ENCODE measurements around the gene NRF1. TPM values are rescaled to one million over a fixed set of nuclear protein-coding genes. Genes with fewer than 3 reads are reported as not detected.
"Not testable (repeated sequence)": the region's sequence is repeated elsewhere in the genome, so short reads cannot be mapped to it uniquely, and the experiment has no call there.

NRF1 gene
- total RNA-seq, 2 donors from 2014 or later: 15.3 to 22.5 TPM

DNA sequence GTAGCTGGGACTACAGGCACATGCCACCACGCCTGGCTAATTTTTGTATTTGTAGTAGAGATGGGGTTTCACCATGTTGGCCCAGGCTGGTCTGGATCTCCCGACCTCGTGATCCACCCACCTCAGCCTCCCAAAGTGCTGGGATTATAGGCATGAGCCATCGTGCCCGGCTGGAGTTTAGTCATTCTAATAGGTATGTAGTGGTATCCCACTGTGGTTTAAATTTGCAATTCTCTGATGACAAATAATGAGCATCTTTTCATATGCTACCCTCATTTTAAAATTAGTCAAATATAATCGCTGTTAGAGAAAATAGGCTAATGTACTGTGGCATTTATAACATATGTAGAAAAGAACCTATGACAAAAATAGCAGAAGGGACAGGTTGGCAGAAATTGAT lies 15.1 kb upstream of the NRF1 start:
- not testable (repeated sequence) for H3K27me3 Mint-ChIP-seq; H3K9me3 Mint-ChIP-seq; ATAC-seq (replicated peaks); H3K36me3 Mint-ChIP-seq (ENCODE audit: low read depth); H3K4me1 Mint-ChIP-seq; H3K27ac Mint-ChIP-seq; H3K4me3 Mint-ChIP-seq

DNA sequence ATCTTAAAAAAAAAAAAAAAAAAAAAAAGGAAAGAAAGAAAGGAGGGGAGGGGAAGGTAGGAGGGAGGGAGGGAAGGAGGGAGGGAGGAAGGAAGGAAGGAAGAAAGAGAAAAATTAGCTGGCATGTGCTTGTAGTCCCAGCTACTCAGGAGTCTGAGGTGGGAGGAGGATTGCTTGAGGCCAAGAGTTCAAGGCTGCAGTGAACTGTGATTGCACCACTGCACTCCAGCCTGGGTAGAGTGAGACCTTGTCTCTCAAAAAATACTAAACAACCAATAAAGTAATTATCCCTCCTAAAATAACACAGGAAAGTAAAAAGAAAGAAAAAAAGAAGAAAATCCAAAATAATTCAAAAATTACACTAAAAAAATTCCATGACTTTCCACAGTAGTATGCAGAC lies 13.8 kb upstream of the NRF1 start:
- no peaks in the 10 kb centered on the region for H3K9me3 Mint-ChIP-seq
- no peak for ATAC-seq (replicated peaks)
- no peak overlapping the region for H3K27ac Mint-ChIP-seq
- H3K27me3 Mint-ChIP-seq: no peaks in the 10 kb centered on the region
- H3K4me1 Mint-ChIP-seq: peaks cover 5% of the 10 kb centered on the region
- H3K4me3 Mint-ChIP-seq: no peak overlapping the region
- H3K36me3 Mint-ChIP-seq (ENCODE audit: low read depth): no peaks in the 10 kb centered on the region

DNA sequence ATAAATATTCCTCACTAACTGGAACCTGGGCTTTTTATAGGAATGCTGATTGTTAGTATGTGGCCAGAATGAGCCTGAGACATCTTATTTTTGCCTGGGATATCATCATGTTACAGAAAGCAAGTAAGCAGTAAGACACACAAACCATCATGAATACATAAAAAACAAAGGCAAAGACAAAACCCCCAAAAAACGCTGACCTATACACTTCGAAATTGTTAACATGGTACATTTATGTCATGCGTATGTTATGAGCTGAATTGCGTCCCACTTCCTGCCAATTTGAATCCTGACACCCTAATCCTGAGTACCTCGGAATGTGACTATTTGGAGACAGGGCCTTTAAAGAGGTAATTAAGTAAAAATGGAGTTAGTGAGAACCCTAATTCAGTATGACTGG lies 12.3 kb upstream of the NRF1 start:
- Mint-ChIP-seq H3K27me3 (no peaks in the 10 kb centered on the region), H3K4me3 (no peak overlapping the region), H3K9me3 (no peaks in the 10 kb centered on the region), H3K4me1 (peaks cover 8% of the 10 kb centered on the region), H3K27ac (no peak overlapping the region), H3K36me3 (ENCODE audit: low read depth) (no peaks in the 10 kb centered on the region)
- ATAC-seq (replicated peaks): no peak

DNA sequence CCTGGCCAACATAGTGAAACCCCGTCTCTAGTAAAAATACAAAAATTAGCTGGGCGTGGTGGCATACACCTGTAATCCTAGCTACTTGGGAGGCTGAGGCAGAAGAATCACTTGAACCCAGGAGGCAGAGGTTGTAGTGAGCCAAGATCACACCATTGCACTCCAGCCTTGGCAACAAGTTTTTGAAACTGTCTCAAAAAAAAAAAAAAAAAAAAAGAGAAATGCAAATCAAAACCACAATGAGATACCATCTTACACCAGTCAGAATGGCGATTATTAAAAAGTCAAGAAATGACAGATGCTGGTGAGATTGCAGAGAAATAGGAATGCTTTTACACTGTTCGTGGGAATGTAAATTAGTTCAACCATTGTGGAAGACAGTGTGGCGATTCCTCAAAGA lies 7.9 kb upstream of the NRF1 start:
- peaks cover 28% of the 10 kb centered on the region for H3K4me1 Mint-ChIP-seq

DNA sequence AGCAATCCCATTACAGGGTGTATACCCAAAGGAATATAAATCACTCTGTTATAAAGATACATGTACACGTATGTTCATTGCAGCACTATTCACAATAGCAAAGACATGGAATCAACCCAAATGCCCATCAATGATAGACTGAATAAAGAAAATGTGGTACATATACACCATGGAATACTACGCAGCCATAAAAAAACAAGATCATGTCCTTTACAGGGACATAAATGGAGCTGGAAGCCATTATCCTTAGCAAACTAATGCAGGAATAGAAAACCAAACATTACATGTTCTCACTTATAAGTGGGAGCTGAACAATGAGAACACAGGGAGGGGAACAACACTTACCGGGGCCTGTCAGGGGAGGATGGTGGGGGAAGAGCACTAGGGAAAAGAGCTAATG lies 7.5 kb upstream of the NRF1 start:
- not testable (repeated sequence) for H3K27me3 Mint-ChIP-seq; H3K27ac Mint-ChIP-seq; ATAC-seq (replicated peaks); H3K9me3 Mint-ChIP-seq; H3K4me3 Mint-ChIP-seq
- Mint-ChIP-seq H3K4me1 (peaks cover 30% of the 10 kb centered on the region), H3K36me3 (ENCODE audit: low read depth) (peaks cover 20% of the 10 kb centered on the region)

More for the DNA sequence above, 7.9 kb upstream of the NRF1 start:
- H3K27me3 Mint-ChIP-seq, H3K27ac Mint-ChIP-seq, H3K4me3 Mint-ChIP-seq, H3K9me3 Mint-ChIP-seq: not testable (repeated sequence)
- ATAC-seq (replicated peaks): peak; percentile 42
- peaks cover 16% of the 10 kb centered on the region for H3K36me3 Mint-ChIP-seq (ENCODE audit: low read depth)

DNA sequence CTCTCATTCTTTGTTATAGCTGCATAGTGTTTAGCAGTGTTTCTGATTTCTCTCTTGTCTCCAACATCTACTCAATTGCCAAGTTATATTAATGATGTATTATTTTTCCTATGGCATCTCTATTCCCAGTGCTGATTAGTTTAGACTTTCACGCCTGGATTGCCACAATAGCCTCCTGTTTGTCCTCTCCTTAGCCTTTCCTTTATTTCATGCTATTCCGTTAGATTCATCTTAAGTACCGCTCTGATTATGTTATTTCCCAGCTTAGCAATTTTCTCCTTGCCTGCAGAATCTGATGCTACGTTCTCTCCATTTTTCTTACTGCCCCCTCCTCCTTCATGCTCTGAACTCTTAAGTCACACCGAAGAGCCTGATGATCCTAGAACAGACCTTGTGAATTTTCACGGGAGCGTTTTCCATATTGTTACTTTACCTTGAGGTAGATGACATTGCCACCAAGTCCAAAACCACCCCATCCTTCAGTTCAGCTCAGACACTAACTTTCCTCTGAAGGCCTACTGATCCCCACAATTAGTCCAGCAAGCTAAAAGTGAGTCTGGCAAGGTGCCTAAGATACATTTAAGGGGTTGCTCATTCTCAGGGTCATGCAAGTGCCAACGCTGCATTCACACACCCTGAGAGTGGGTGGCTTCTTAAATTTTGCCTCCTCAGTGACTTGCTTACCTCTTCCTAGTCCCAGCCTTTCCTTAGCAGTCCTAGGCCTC lies 6.6 kb upstream of the NRF1 start:
- no peaks in the 10 kb centered on the region for H3K27me3 Mint-ChIP-seq
- no peaks in the 10 kb centered on the region for H3K9me3 Mint-ChIP-seq
- no peak for ATAC-seq (replicated peaks)
- H3K27ac Mint-ChIP-seq: peak overlapping the region; percentile 17
- H3K4me1 Mint-ChIP-seq: peaks cover 39% of the 10 kb centered on the region
- H3K36me3 Mint-ChIP-seq (ENCODE audit: low read depth): peaks cover 28% of the 10 kb centered on the region
- no peak overlapping the region for H3K4me3 Mint-ChIP-seq

DNA sequence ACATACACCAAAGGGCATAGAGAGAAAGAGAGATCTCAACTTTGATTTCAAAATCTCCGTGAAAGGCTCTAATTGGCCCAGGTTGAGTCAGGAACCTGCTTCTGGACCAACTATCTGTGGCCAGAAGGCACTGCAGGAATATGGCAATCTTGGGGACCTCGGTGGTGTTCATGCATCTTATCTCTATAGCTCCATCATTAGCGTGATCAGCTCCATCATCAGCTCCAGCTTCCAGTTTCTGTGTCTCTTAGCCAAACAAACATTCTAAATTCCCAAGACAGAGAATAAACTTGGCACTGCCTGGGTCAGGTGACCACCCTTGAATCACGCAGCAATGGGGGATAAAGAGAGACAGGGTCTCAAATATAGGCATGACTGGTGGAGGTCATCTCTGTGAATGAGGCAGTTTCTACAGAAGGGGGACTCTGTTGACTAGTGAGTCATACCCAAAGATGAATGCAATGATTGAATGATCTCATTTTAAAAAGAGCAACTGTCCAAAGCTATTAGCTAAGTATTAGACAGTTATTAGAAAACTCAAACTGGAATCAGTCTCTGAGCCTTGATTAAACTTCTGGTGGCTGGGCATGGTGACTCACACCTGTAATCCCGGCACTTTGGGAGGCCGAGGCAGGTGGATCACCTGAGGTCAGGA lies 5.4 kb upstream of the NRF1 start:
- no peaks in the 10 kb centered on the region for H3K27me3 Mint-ChIP-seq
- H3K27ac Mint-ChIP-seq: no peak overlapping the region
- H3K4me1 Mint-ChIP-seq: peaks cover 36% of the 10 kb centered on the region
- peaks cover 30% of the 10 kb centered on the region for H3K36me3 Mint-ChIP-seq (ENCODE audit: low read depth)
- H3K4me3 Mint-ChIP-seq: no peak overlapping the region
- no peak for ATAC-seq (replicated peaks)
- H3K9me3 Mint-ChIP-seq: no peaks in the 10 kb centered on the region

DNA sequence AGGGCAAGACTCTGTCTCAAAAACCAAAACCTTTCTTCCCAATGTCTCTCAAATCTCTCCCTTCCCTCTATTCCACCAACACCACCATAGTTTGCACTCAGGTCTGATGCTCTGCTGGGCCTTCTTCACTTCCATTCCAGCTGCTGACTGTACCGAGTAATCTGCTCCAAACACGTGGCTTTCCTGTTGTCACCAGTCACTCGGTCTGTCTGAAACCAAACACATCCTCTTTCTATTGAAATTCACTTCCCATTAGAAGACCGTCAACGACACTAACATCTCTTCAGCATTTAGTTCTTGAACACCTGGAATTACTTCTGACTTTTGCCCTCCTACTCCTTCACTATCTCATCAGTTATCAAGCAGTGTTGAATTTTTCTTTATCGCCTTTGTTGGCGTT lies 4.7 kb upstream of the NRF1 start:
- Mint-ChIP-seq H3K27ac (peak overlapping the region; percentile 5), H3K36me3 (ENCODE audit: low read depth) (peaks cover 30% of the 10 kb centered on the region), H3K9me3 (no peaks in the 10 kb centered on the region), H3K27me3 (no peaks in the 10 kb centered on the region), H3K4me1 (peaks cover 36% of the 10 kb centered on the region), H3K4me3 (no peak overlapping the region)
- ATAC-seq (replicated peaks): no peak

DNA sequence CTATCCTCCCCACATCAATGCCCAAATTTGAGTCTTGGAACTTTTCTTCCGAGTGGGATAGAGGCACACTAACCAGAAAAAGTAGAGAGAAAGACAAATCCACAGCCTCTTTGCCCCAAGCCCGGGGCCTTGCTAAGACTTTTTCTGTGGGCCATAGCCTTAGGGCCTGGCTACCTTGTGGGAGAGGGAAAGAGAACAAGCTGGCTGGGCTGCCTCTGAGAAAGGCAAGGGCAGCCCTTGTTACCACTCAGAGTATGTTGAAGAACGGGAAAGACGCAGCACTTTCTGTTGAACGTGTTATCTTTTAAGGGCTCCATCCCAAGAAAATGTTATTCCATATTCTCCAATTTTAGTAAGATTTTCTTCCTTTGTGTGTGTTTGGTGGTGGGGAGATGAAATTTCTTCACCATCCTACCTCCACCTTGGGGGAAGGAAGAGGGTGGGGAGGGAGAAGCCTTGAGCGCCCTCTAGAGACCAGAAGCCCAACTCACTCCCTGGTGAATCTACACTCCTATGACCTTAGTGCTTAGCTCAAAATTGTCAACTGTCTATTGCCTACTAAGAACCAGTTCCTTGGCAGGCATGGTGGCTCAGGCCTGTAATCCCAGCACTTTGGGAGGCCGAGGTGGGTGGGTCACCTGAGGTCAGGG lies 3.9 kb upstream of the NRF1 start:
- peaks cover 30% of the 10 kb centered on the region for H3K36me3 Mint-ChIP-seq (ENCODE audit: low read depth)
- H3K27ac Mint-ChIP-seq: peak overlapping the region; percentile 5
- peaks cover 36% of the 10 kb centered on the region for H3K4me1 Mint-ChIP-seq
- H3K4me3 Mint-ChIP-seq: no peak overlapping the region
- no peaks in the 10 kb centered on the region for H3K27me3 Mint-ChIP-seq
- ATAC-seq (replicated peaks): no peak
- no peaks in the 10 kb centered on the region for H3K9me3 Mint-ChIP-seq

DNA sequence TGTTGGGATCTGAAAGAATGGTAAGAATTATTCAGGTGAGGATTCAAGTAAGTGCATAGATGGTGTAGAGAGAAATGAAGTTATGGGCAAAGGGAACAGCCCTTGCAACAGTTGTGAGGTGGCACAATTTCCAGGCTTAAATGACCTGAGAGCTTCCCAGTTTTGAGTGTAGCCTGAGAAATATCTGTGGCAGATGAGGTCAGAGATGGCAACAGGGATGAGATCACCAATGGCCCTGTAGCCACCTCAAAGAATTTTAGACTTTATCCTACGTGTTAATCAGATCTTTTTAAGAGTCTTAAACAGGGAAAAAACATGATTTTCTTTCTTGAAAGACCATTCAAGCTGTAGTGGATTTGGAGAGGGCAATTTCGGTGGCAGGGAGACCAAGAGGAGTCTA lies 1.9 kb upstream of the NRF1 start:
- ATAC-seq (replicated peaks): no peak
- Mint-ChIP-seq H3K27ac (peak overlapping the region; percentile 42), H3K9me3 (no peaks in the 10 kb centered on the region), H3K27me3 (no peaks in the 10 kb centered on the region), H3K4me3 (peak overlapping the region; percentile 93), H3K36me3 (ENCODE audit: low read depth) (peaks cover 30% of the 10 kb centered on the region), H3K4me1 (peaks cover 38% of the 10 kb centered on the region)

DNA sequence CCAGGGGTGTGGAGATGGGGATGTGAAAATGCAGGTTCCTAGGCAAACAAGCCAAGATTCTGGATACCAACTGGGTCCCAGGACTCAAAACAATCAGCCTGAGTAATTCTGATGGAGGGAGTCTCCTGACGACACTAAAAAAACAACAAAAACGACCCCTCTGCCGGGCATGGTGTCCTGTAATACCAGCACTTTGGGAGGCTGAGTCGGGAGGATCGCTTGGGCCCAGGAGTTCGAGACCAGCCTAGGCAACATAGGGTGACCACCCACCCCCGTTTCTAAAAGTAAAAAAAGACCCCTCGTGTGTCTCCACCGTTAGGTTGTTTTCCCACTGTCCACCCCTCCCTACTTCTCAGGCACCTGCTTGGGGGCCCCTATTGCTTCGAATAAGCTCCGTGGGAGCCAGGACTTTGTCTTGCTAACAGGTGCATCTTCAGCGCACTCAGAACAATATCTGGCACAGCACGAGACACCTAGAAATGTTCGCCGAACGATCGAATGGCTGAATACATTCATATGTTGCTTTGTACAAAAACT lies 743 bp upstream of the NRF1 start:
- Mint-ChIP-seq H3K36me3 (ENCODE audit: low read depth) (peaks cover 30% of the 10 kb centered on the region), H3K27ac (peak overlapping the region; percentile 98), H3K9me3 (no peaks in the 10 kb centered on the region), H3K4me3 (peak overlapping the region; percentile 93), H3K4me1 (peaks cover 38% of the 10 kb centered on the region), H3K27me3 (no peaks in the 10 kb centered on the region)
- no peak for ATAC-seq (replicated peaks)

DNA sequence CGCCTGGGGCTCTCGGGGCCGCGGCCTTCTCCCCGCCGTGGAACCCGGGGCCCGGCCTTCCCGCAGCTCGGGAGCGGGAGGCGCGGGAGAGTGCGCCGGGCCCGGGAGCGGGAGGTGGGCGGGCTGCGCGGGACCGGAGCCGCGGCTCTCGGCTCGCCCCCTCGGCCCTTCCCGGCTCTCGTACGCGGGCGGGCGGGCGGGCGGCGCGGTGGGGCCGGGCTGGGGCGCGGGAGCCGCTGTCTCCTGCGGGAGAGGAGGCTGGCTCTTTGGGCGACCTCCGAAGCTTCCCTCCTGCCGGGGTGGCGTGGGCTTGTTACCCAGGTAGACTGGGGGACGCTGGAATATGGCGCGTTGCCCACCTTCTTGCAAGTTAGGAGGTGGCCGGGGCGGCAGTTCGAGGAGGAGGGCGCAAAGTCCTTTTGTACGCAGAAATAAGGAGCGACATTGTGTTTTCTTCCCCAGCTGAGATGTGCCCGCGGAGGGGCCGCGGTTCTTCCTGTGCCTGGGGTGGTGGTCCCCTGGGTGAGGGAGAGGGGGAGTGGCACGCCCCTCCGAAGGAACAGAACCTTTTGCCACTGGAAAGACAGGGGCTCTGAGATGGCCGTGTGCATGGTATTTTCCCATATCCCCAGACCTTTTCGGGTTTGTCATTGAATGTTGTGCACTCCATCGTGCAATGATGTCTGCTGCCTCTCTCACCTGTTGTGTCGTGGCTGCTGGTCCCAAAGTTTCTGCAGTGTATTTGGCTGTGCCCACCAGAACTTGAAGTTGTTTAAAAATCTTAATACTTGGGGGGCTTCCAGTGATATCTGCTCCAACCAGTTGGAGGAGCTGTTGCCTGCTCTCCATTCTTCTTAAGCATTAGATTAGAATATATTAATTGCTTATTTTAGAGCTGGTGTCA lies 844 bp downstream of the NRF1 start:
- Mint-ChIP-seq H3K36me3 (ENCODE audit: low read depth) (peaks cover 23% of the 10 kb centered on the region), H3K27ac (peak overlapping the region; percentile 89), H3K27me3 (no peaks in the 10 kb centered on the region), H3K9me3 (no peaks in the 10 kb centered on the region), H3K4me1 (peaks cover 32% of the 10 kb centered on the region), H3K4me3 (peak overlapping the region; percentile 87)
- ATAC-seq (replicated peaks): peak; percentile 33

DNA sequence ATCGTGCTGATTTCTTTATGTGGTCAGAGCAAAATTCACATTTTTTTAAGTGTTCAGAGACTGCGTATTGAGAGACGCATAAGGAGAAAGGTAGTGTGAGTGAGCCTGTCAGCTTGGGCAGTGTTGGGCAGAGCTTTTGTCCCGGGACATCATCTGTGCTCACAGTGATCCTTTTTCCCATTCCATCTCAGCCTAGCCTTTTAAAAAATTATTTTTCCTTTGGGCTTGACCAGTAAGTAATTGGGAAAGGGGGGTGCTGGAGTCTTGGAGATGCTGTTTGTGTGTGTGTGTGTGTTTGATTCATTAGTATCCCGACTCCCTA lies 1.5 kb downstream of the NRF1 start:
- Mint-ChIP-seq H3K4me3 (peak overlapping the region; percentile 87), H3K27ac (peak overlapping the region; percentile 89), H3K9me3 (no peaks in the 10 kb centered on the region), H3K27me3 (no peaks in the 10 kb centered on the region), H3K36me3 (ENCODE audit: low read depth) (peaks cover 19% of the 10 kb centered on the region), H3K4me1 (peaks cover 39% of the 10 kb centered on the region)
- no peak for ATAC-seq (replicated peaks)

DNA sequence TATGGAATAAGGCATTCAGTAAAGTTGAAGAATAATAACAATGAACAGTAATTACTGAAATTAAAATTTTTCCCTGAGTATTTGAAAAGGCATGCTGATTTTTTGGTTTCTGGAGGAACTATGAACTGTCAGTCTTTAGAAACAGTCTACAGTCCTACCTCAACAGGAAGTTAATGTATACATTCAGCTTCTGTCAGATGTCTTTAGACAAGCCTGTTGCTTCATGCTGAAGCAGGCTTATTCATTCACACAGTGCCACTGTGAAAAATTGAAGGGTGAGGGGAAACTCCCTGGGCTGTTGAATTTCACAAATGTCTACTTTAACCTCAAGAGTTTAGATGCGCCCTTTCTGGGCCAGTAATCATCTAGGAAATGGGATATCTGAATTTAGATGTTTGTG lies 3.5 kb downstream of the NRF1 start:
- ATAC-seq (replicated peaks): peak; percentile 56
- H3K4me3 Mint-ChIP-seq: peak overlapping the region; percentile 56
- H3K27me3 Mint-ChIP-seq: no peaks in the 10 kb centered on the region
- peaks cover 37% of the 10 kb centered on the region for H3K4me1 Mint-ChIP-seq
- H3K9me3 Mint-ChIP-seq: no peaks in the 10 kb centered on the region
- peaks cover under 1% of the 10 kb centered on the region for H3K36me3 Mint-ChIP-seq (ENCODE audit: low read depth)
- H3K27ac Mint-ChIP-seq: peak overlapping the region; percentile 39
